Trophoblast cell (in vitro differentiated cells and primary cell): Measurements from ENCODE around the gene ST3GAL4.

ENCODE experiments used
- DNase-seq, 2 donors: peaks; one replicate each; pipeline ENCODE4 v3.0.0-alpha.2; 2016
- H2AFZ ChIP-seq: 2 replicates; pipeline ENCODE4 v1.6.1; 2013; ENCODE audit warnings: low read length, moderate library complexity, mild to moderate bottlenecking; ENCODE audit not compliant: insufficient read depth, poor library complexity
- H2AK5ac ChIP-seq: 2 replicates; pipeline ENCODE4 v1.6.1; 2013; ENCODE audit warnings: mild to moderate bottlenecking, low read length
- H2BK120ac ChIP-seq: 2 replicates; pipeline ENCODE4 v1.6.1; 2013; ENCODE audit warnings: low read length, mild to moderate bottlenecking, moderate library complexity; ENCODE audit not compliant: insufficient read depth, poor library complexity
- H2BK12ac ChIP-seq: 2 replicates; pipeline ENCODE4 v1.6.1; 2013; ENCODE audit warnings: mild to moderate bottlenecking, low read length, moderate library complexity
- H2BK5ac ChIP-seq: 2 replicates; pipeline ENCODE4 v1.6.1; 2013; ENCODE audit warnings: low read length, low read depth, moderate library complexity, mild to moderate bottlenecking; ENCODE audit not compliant: poor library complexity
- H3K14ac ChIP-seq: 2 replicates; pipeline ENCODE4 v1.6.1; 2013; ENCODE audit warnings: mild to moderate bottlenecking, low read length
- H3K18ac ChIP-seq: 2 replicates; pipeline ENCODE4 v1.6.1; 2013; ENCODE audit warnings: mild to moderate bottlenecking, low read length
- H3K23ac ChIP-seq: 2 replicates; pipeline ENCODE4 v1.6.1; 2013; ENCODE audit warnings: low read length
- H3K27ac ChIP-seq: 2 replicates; pipeline ENCODE4 v1.5.1; 2013; ENCODE audit warnings: low read depth, mild to moderate bottlenecking, inconsistent platforms, low read length, moderate library complexity
- H3K27me3 ChIP-seq: 2 replicates; pipeline ENCODE4 v1.6.1; 2013; ENCODE audit warnings: inconsistent platforms, mild to moderate bottlenecking, low read length, moderate library complexity; ENCODE audit not compliant: insufficient read depth
- H3K36me3 ChIP-seq, 2 experiments: 1 replicate in 1 of 2; 2 replicates in 1 of 2; pipeline ENCODE4 v1.6.1; 2013; ENCODE audit warnings: low read length in 2 of 2, mild to moderate bottlenecking in 2 of 2, moderate library complexity in 1 of 2; ENCODE audit not compliant: insufficient read depth in 2 of 2, control insufficient read depth in 1 of 2
- H3K4ac ChIP-seq: 2 replicates; pipeline ENCODE4 v1.6.1; 2013; ENCODE audit warnings: low read depth, mild to moderate bottlenecking, low read length, moderate library complexity
- H3K4me1 ChIP-seq, 2 experiments: 1 replicate in 1 of 2; 2 replicates in 1 of 2; pipeline ENCODE4 v1.6.1; 2013; ENCODE audit warnings: low read length in 2 of 2, mild to moderate bottlenecking in 2 of 2, moderate library complexity in 1 of 2; ENCODE audit not compliant: insufficient read depth in 2 of 2, control insufficient read depth in 1 of 2
- H3K4me2 ChIP-seq: 2 replicates; pipeline ENCODE4 v1.6.1; 2013; ENCODE audit warnings: inconsistent platforms, mild to moderate bottlenecking, low read length, moderate library complexity
- H3K4me3 ChIP-seq: 2 replicates; pipeline ENCODE4 v1.5.1; 2013; ENCODE audit warnings: mild to moderate bottlenecking, low read depth, low read length, inconsistent platforms
- H3K79me1 ChIP-seq: one replicate; pipeline ENCODE4 v1.6.1; 2013; ENCODE audit warnings: low read length
- H3K79me2 ChIP-seq: 2 replicates; pipeline ENCODE4 v1.6.1; 2013; ENCODE audit warnings: low read length, mild to moderate bottlenecking; ENCODE audit not compliant: control insufficient read depth, insufficient read depth, poor library complexity
- H3K9ac ChIP-seq: 2 replicates; pipeline ENCODE4 v1.6.1; 2013; ENCODE audit warnings: mild to moderate bottlenecking, low read length
- H3K9me3 ChIP-seq: 2 replicates; pipeline ENCODE4 v1.6.1; 2013; ENCODE audit warnings: low read depth, mild to moderate bottlenecking, control low read depth, inconsistent platforms, low read length; ENCODE audit not compliant: insufficient read depth
- H4K12ac ChIP-seq: 2 replicates; pipeline ENCODE4 v1.6.1; 2013; ENCODE audit warnings: low read depth, mild to moderate bottlenecking, low read length, moderate library complexity
- H4K8ac ChIP-seq: 2 replicates; pipeline ENCODE4 v1.6.1; 2013; ENCODE audit warnings: low read depth, mild to moderate bottlenecking, low read length, moderate library complexity
- H4K91ac ChIP-seq: one replicate; pipeline ENCODE4 v1.6.1; 2013; ENCODE audit warnings: low read depth, mild to moderate bottlenecking, low read length, moderate library complexity
- WGBS: extraction: QIAGEN DNeasy Blood & Tissue Kit; methylation state at CpG from one replicate; pipeline ENCODE4 v1.1.7; 2013; ENCODE audit warnings: missing lambda C conversion rate; ENCODE audit not compliant: insufficient read length, insufficient coverage; ENCODE audit errors: extremely low coverage; 5-methylcytosine and 5-hydroxymethylcytosine counted together

The ST3GAL4 gene

GRCh38 chr11:126433244-126433846 is 77.9 kb downstream of the ST3GAL4 start:
- Histone ChIP-seq H3K4me2 (no peak overlapping the region), H3K27me3 (no peaks in the 10 kb centered on the region), H3K14ac (no peak overlapping the region), H4K8ac (no peak overlapping the region), H2BK5ac (no peak overlapping the region), H3K4me3 (no peak overlapping the region), H3K4ac (no peak overlapping the region), H3K79me1 (no peaks in the 10 kb centered on the region), H3K4me1 (peaks cover 2% of the 10 kb centered on the region in 2 experiments), H3K36me3 (no peaks in the 10 kb centered on the region), H2AFZ (no peak overlapping the region), H2BK120ac (no peak overlapping the region), H2AK5ac (no peak overlapping the region), H3K9me3 (peaks cover 8% of the 10 kb centered on the region), H3K79me2 (no peaks in the 10 kb centered on the region), H3K18ac (no peak overlapping the region), H3K9ac (no peak overlapping the region), H4K12ac (no peak overlapping the region), H3K23ac (no peak overlapping the region), H2BK12ac (no peak overlapping the region), H3K27ac (no peak overlapping the region), H4K91ac (no peak overlapping the region)
- no CpG with 5 or more reads among the region's 11 CpGs for WGBS
- no peak for DNase-seq

- Histone ChIP-seq H3K27me3 (no peaks in the 10 kb centered on the region), H4K8ac (no peak overlapping the region), H4K91ac (no peak overlapping the region), H3K9me3 (peaks cover 8% of the 10 kb centered on the region), H3K27ac (no peak overlapping the region), H2BK12ac (no peak overlapping the region), H3K4ac (no peak overlapping the region), H3K4me1 (peaks cover 2% of the 10 kb centered on the region in 2 experiments), H3K36me3 (no peaks in the 10 kb centered on the region), H3K79me1 (no peaks in the 10 kb centered on the region), H2AK5ac (no peak overlapping the region), H2BK5ac (no peak overlapping the region), H3K23ac (no peak overlapping the region), H3K79me2 (no peaks in the 10 kb centered on the region), H3K14ac (no peak overlapping the region), H2AFZ (no peak overlapping the region), H3K9ac (no peak overlapping the region), H2BK120ac (no peak overlapping the region), H3K4me3 (no peak overlapping the region), H3K4me2 (no peak overlapping the region), H4K12ac (no peak overlapping the region), H3K18ac (no peak overlapping the region)
- DNase-seq: no peak
- no CpG with 5 or more reads among the region's 16 CpGs for WGBS
Observed at GRCh38 chr11:126433989-126434949, 78.8 kb downstream of the ST3GAL4 start.

GRCh38 chr11:126434950-126435335 is 79.5 kb downstream of the ST3GAL4 start:
- Histone ChIP-seq H3K18ac (no peak overlapping the region), H3K4me3 (no peak overlapping the region), H2BK5ac (no peak overlapping the region), H3K79me2 (no peaks in the 10 kb centered on the region), H2AK5ac (no peak overlapping the region), H3K79me1 (no peaks in the 10 kb centered on the region), H4K12ac (no peak overlapping the region), H3K4ac (no peak overlapping the region), H3K4me1 (peaks cover 2% of the 10 kb centered on the region in 2 experiments), H4K91ac (no peak overlapping the region), H3K27me3 (no peaks in the 10 kb centered on the region), H4K8ac (no peak overlapping the region), H2BK120ac (no peak overlapping the region), H3K14ac (no peak overlapping the region), H2BK12ac (no peak overlapping the region), H3K36me3 (no peaks in the 10 kb centered on the region), H2AFZ (no peak overlapping the region), H3K27ac (no peak overlapping the region), H3K4me2 (no peak overlapping the region), H3K9me3 (peaks cover 8% of the 10 kb centered on the region), H3K23ac (no peak overlapping the region), H3K9ac (no peak overlapping the region)
- DNase-seq: no peak
- WGBS: no CpG with 5 or more reads among the region's 12 CpGs

GRCh38 chr11:126436209-126436755 is 80.8 kb downstream of the ST3GAL4 start:
- Histone ChIP-seq H3K9ac (no peak overlapping the region), H3K4me1 (peaks cover 2 to 5% of the 10 kb centered on the region in 2 experiments), H2AK5ac (no peak overlapping the region), H3K4me3 (no peak overlapping the region), H3K14ac (no peak overlapping the region), H4K12ac (no peak overlapping the region), H2AFZ (no peak overlapping the region), H4K91ac (no peak overlapping the region), H3K36me3 (no peaks in the 10 kb centered on the region), H3K79me1 (no peaks in the 10 kb centered on the region), H3K27me3 (no peaks in the 10 kb centered on the region), H3K27ac (no peak overlapping the region), H3K4me2 (no peak overlapping the region), H3K18ac (no peak overlapping the region), H3K9me3 (peaks cover 8% of the 10 kb centered on the region), H2BK5ac (no peak overlapping the region), H3K23ac (no peak overlapping the region), H3K79me2 (no peaks in the 10 kb centered on the region), H2BK120ac (no peak overlapping the region), H2BK12ac (no peak overlapping the region), H4K8ac (no peak overlapping the region), H3K4ac (no peak overlapping the region)
- WGBS: no CpG with 5 or more reads among the region's 7 CpGs
- no peak for DNase-seq
